Right atrium auricular region (tissue), 2 donors: ENCODE data around the gene DYNLRB2. TPM values are rescaled to one million over a fixed set of nuclear protein-coding genes. Genes with fewer than 3 reads are reported as not detected.

Experiments used
- DNase-seq: peaks from one replicate; pipeline ENCODE4 v3.0.0-alpha.2; 2019; ENCODE audit warnings: low spot score
- H3K27ac ChIP-seq, 2 donors: fragments of 200-600 bp; sonication (generic); 1 replicate in 1 of 2; 2 replicates in 1 of 2; pipeline ENCODE4 v1.5.1; 2016 to 2019
- H3K27me3 ChIP-seq, 2 donors: fragments of 200-600 bp; sonication (generic); one replicate each; pipeline versions ENCODE4 v1.5.1 to v1.6.0; 2017 to 2019
- H3K36me3 ChIP-seq: fragments of 200-600 bp; sonication (generic); one replicate; pipeline ENCODE4 v1.5.1; 2016
- H3K4me1 ChIP-seq, 2 donors: fragments of 200-600 bp; sonication (generic); one replicate each; pipeline versions ENCODE4 v1.5.1 to v1.6.0; 2017 to 2019
- H3K4me3 ChIP-seq, 2 donors: fragments of 200-600 bp; sonication (generic); 1 replicate in 1 of 2; 2 replicates in 1 of 2; pipeline ENCODE4 v1.5.1; 2017 to 2019; ENCODE audit warnings: mild to moderate bottlenecking in 1 of 2, moderate library complexity in 1 of 2
- H3K9me3 ChIP-seq, 2 donors: fragments of 200-600 bp; sonication (generic); one replicate each; pipeline ENCODE4 v1.5.1; 2019
- total RNA-seq, 2 donors: library from RNA; depleted of rRNA; stranded (reverse); fragments of >200 nt; gene quantifications; one replicate each; pipeline ENCODE4 v1.1.0, GENCODE V29; 2016
- TF ChIP-seq, protein P1 (sequence below), 2 donors: fragments of 200-600 bp; sonication (generic); IDR thresholded peaks; one replicate each; pipeline ENCODE4 v1.5.1; 2019; ENCODE audit warnings: antibody characterized with exemption in 2 of 2

Gene DYNLRB2
- total RNA-seq, 2 donors from 2014 or later = not detected

DNA sequence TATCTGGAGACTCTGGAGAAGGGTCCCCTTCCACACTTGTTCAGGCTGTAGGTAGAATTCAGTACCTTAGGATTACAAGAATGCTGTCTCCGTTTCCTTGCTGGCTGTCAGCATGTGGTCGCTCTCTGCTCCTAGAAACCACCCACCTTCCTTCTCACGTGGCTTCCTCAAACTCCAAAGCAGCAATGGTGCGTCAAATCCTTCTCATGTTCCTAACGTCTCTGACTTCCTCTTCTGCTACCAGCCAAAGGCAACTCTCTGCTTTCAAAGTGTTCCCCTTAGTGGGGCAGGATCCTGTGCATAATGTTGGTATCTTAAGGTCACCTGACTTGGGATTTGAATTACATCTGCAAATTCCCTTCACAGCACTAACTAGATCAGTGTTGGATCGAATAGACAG is 30.9 kb upstream of the DYNLRB2 start:
- DNase-seq = no peak
- Histone ChIP-seq H3K4me3 (no peak overlapping the region), H3K36me3 (no peaks in the 10 kb centered on the region), H3K27me3 (no peaks in the 10 kb centered on the region), H3K27ac (no peak overlapping the region), H3K9me3 (no peaks in the 10 kb centered on the region), H3K4me1 (no peaks in the 10 kb centered on the region)
- TF ChIP-seq, protein P1, sequence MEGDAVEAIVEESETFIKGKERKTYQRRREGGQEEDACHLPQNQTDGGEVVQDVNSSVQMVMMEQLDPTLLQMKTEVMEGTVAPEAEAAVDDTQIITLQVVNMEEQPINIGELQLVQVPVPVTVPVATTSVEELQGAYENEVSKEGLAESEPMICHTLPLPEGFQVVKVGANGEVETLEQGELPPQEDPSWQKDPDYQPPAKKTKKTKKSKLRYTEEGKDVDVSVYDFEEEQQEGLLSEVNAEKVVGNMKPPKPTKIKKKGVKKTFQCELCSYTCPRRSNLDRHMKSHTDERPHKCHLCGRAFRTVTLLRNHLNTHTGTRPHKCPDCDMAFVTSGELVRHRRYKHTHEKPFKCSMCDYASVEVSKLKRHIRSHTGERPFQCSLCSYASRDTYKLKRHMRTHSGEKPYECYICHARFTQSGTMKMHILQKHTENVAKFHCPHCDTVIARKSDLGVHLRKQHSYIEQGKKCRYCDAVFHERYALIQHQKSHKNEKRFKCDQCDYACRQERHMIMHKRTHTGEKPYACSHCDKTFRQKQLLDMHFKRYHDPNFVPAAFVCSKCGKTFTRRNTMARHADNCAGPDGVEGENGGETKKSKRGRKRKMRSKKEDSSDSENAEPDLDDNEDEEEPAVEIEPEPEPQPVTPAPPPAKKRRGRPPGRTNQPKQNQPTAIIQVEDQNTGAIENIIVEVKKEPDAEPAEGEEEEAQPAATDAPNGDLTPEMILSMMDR (IDR thresholded peaks at IDR 0.05) = no peak

DNA sequence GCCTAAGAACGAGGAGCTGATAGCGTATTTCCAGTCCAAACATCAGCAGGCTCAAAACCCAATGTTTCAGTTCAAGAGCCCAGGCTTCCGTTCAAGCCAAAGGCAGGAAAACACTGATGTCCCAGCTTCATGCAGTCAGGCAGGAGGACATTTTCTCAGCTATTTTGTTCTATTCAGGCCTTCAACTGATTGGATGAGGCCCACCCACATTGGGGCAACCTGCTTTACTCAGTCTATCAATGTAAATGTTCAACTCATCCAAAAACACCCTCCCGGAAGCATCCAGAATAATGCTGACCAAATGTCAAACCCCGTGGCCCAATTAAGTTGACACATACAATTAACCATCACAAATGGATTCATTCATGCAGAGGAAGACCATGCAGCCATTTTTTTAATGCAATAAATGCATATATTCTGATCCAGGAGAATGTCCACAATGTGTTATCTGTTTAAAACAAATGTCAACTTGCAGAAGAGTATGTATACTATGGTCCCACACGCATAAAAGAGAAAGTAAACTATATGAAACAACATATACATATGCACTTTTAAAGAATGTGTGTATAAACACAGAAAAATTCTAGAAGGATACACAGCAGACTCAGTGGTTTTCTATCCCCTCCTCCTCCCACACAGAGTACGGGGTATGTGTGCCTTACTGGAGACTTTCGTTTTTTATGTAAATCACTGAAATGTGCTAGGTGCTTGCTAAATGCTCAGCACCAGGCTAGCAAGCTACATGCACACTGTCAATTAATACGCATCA is 28.8 kb upstream of the DYNLRB2 start:
- H3K9me3 ChIP-seq = no peaks in the 10 kb centered on the region
- no peak for DNase-seq
- H3K4me3 ChIP-seq = no peak overlapping the region
- H3K27me3 ChIP-seq = no peaks in the 10 kb centered on the region
- TF ChIP-seq, protein P1 (IDR thresholded peaks at IDR 0.05) = no peak
- H3K36me3 ChIP-seq = no peaks in the 10 kb centered on the region
- H3K4me1 ChIP-seq = no peaks in the 10 kb centered on the region
- H3K27ac ChIP-seq = no peak overlapping the region

DNA sequence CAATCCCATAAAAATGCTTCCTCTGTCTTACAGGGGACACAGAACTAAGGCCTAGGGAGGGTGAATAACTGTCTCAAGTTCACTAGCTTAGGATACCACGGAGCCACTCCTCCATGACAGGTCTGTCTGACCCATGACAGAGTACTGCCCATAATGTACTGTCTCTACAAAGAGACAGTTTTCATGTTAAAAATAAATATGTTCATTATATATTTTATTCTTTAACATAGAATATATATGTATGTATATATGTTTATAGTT is 28.3 kb upstream of the DYNLRB2 start:
- no peak overlapping the region for H3K4me3 ChIP-seq
- no peak for DNase-seq
- no peaks in the 10 kb centered on the region for H3K4me1 ChIP-seq
- H3K9me3 ChIP-seq = no peaks in the 10 kb centered on the region
- TF ChIP-seq, protein P1 (IDR thresholded peaks at IDR 0.05) = no peak
- H3K27ac ChIP-seq = no peak overlapping the region
- no peaks in the 10 kb centered on the region for H3K27me3 ChIP-seq
- no peaks in the 10 kb centered on the region for H3K36me3 ChIP-seq

DNA sequence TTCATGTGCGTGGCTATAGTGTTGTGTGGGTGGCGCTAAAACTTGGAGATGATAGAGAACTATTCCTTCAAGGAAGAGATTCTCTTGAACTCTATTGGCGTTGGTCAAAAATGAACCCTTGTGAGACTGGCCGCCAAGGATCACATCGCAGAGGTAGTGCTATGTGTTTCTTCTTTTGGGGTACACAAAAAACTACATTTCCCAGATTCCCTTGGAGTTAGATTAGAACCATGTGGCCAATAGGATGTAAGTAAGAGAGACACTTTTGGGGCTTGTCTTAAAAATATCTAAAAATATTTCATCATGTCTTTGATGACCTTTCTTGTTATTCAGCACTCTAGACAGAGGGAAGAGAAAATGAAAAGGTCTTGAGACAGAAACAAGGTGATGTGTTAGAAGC is 25.4 kb upstream of the DYNLRB2 start:
- H3K9me3 ChIP-seq = no peaks in the 10 kb centered on the region
- TF ChIP-seq, protein P1 (IDR thresholded peaks at IDR 0.05) = no peak
- no peak for DNase-seq
- no peak overlapping the region for H3K27ac ChIP-seq
- H3K36me3 ChIP-seq = no peaks in the 10 kb centered on the region
- H3K4me1 ChIP-seq = no peaks in the 10 kb centered on the region
- H3K4me3 ChIP-seq = no peak overlapping the region
- no peaks in the 10 kb centered on the region for H3K27me3 ChIP-seq

DNA sequence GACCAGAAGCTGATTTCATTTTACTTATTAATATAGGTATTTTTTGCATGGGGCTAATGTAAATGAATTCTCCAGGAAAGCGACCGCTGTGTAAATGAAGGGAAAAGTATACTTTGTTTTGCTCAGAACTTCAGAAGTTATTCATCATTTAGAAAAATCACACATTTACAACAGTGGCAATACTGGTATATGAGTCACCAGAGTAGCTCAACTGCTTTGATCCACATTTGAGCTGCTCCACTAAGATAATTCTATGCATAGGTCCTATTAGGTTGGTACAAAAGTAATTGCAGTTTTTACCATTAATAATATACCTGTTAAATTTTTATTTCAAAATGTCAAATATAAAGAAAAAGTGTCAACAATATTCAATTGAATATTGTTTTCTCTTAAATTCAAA is 22.9 kb upstream of the DYNLRB2 start:
- H3K27me3 ChIP-seq = no peaks in the 10 kb centered on the region
- H3K27ac ChIP-seq = no peak overlapping the region
- no peak overlapping the region for H3K4me3 ChIP-seq
- no peaks in the 10 kb centered on the region for H3K4me1 ChIP-seq
- H3K36me3 ChIP-seq = no peaks in the 10 kb centered on the region
- DNase-seq = no peak
- TF ChIP-seq, protein P1 (IDR thresholded peaks at IDR 0.05) = no peak
- no peaks in the 10 kb centered on the region for H3K9me3 ChIP-seq

DNA sequence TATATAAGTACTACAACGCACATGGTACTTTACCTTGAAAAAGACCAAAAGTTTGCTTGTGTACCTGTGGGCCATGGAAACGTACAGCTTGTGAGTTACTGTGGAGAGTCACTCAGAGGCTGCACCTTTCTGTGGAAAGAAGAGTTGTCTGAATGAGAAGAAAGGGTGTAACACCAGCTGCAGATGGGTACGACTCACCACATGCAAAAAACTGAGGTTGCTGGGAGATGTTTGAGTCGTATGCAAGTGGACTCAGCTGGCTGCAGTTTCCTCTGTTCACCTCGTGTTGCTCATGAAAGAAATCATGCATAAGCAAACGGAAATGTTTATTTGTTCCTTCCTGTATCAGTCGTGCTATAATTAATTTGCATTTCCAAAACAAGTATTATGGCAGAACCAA is 22.4 kb upstream of the DYNLRB2 start:
- TF ChIP-seq, protein P1 (IDR thresholded peaks at IDR 0.05) = no peak
- Histone ChIP-seq H3K4me3 (no peak overlapping the region), H3K27ac (no peak overlapping the region), H3K9me3 (no peaks in the 10 kb centered on the region), H3K4me1 (no peaks in the 10 kb centered on the region), H3K36me3 (no peaks in the 10 kb centered on the region), H3K27me3 (no peaks in the 10 kb centered on the region)
- DNase-seq = no peak
